ENCODE measurements around the gene PHACTR3. TPM values are rescaled to one million over a fixed set of nuclear protein-coding genes. Genes with fewer than 3 reads are reported as not detected.

Gene PHACTR3
- total RNA-seq, 1 experiment from 2014 or later: 0.10 TPM

GRCh38 chr20:59828125-59829053 lies 224.0 kb downstream of the PHACTR3 start:
- no TSS peak for BruUV-seq (replicated peaks)
- in situ Hi-C loops (cut with HindIII; ENCODE audit: low pct_unique_long_range_greater_than_20kb, low sequenced_read_pairs) (no loop called here), intact Hi-C loops (cut with micrococcal nuclease; ENCODE audit: unreplicated experiment) (no loop called here)
- peaks cover 2% of the 10 kb centered on the region; the same call in 1 of the 2 replicates for H3K27me3 ChIP-seq (ENCODE audit: control insufficient read depth, insufficient read depth, low read length)
- no peaks in the 10 kb centered on the region for H3K9me3 ChIP-seq (ENCODE audit: control insufficient read depth, insufficient read depth, low read depth, low read length)
- H3K36me3 ChIP-seq (ENCODE audit: control insufficient read depth, insufficient read depth, low read length): no peaks in the 10 kb centered on the region
- TF ChIP-seq CTCF (IDR thresholded peaks at IDR 0.05): no peak
- no peak for TF ChIP-seq REST (IDR thresholded peaks at IDR 0.05; ENCODE audit: insufficient read depth in 1 of 2, low read depth in 2 of 2, low read length in 1 of 2)
- TF ChIP-seq SIN3A (IDR thresholded peaks at IDR 0.05; ENCODE audit: borderline replicate concordance, insufficient read depth, low read depth, low read length): no peak
- no peak for TF ChIP-seq TCF7L2 (IDR thresholded peaks at IDR 0.05; ENCODE audit: low read depth, low read length)
- TF ChIP-seq POLR2AphosphoS5 (IDR thresholded peaks at IDR 0.05; ENCODE audit: low read depth, low read length): no peak
- POLR2A ChIA-PET: no interaction called here
- no peak for DNase-seq (ENCODE audit: low read depth, low spot score)
- H3K4me1 ChIP-seq (ENCODE audit: control insufficient read depth, insufficient read depth, low read length): no peaks in the 10 kb centered on the region
- no peak overlapping the region for H3K4me3 ChIP-seq (ENCODE audit: low read depth in 2 of 2, low read length in 2 of 2)
- no peak for ATAC-seq
- CTCF ChIA-PET: interaction anchor here (0.5 kb wide), 1 partner anchor 181 kb away, joined by 6 read pairs; no protein-coding TSS in a partner anchor
- H3K27ac ChIP-seq (ENCODE audit: low read length): no peak overlapping the region

GRCh38 chr20:59829054-59829785 lies 224.9 kb downstream of the PHACTR3 start:
- H3K4me1 ChIP-seq (ENCODE audit: control insufficient read depth, insufficient read depth, low read length): no peaks in the 10 kb centered on the region
- POLR2A ChIA-PET: no interaction called here
- CTCF ChIA-PET: no interaction called here
- BruUV-seq (replicated peaks): no TSS peak
- H3K4me3 ChIP-seq (ENCODE audit: low read depth in 2 of 2, low read length in 2 of 2): no peak overlapping the region
- no peaks in the 10 kb centered on the region for H3K36me3 ChIP-seq (ENCODE audit: control insufficient read depth, insufficient read depth, low read length)
- in situ Hi-C loops (cut with HindIII; ENCODE audit: low pct_unique_long_range_greater_than_20kb, low sequenced_read_pairs) (no loop called here), intact Hi-C loops (cut with micrococcal nuclease; ENCODE audit: unreplicated experiment) (no loop called here)
- DNase-seq (ENCODE audit: low read depth, low spot score) (no peak), ATAC-seq (no peak; the same call in 1 of the 2 replicates)
- H3K27me3 ChIP-seq (ENCODE audit: control insufficient read depth, insufficient read depth, low read length): peaks cover 2% of the 10 kb centered on the region; the same call in 1 of the 2 replicates
- H3K27ac ChIP-seq (ENCODE audit: low read length): no peak overlapping the region
- H3K9me3 ChIP-seq (ENCODE audit: control insufficient read depth, insufficient read depth, low read depth, low read length): no peaks in the 10 kb centered on the region
- TF ChIP-seq TCF7L2 (IDR thresholded peaks at IDR 0.05; ENCODE audit: low read depth, low read length): no peak
- TF ChIP-seq POLR2AphosphoS5 (IDR thresholded peaks at IDR 0.05; ENCODE audit: low read depth, low read length): no peak
- TF ChIP-seq CTCF (IDR thresholded peaks at IDR 0.05): no peak
- no peak for TF ChIP-seq SIN3A (IDR thresholded peaks at IDR 0.05; ENCODE audit: borderline replicate concordance, insufficient read depth, low read depth, low read length)
- TF ChIP-seq REST (IDR thresholded peaks at IDR 0.05; ENCODE audit: insufficient read depth in 1 of 2, low read depth in 2 of 2, low read length in 1 of 2): no peak
